Esophagus muscularis mucosa (tissue), 4 donors: Measurements from ENCODE around the gene CRYBA1. TPM values are rescaled to one million over a fixed set of nuclear protein-coding genes. Genes with fewer than 3 reads are reported as not detected.

Experiments used
- DNase-seq: peaks from one replicate; pipeline ENCODE4 v3.0.0-alpha.2; 2017; ENCODE audit errors: extremely low spot score
- H3K27ac ChIP-seq, 4 donors: fragments of 200-600 bp; sonication (generic); replicated peaks in 1 of 4; 1 replicate in 3 of 4; 2 replicates in 1 of 4; pipeline ENCODE4 v1.5.1; 2016 to 2019; ENCODE audit warnings: mild to moderate bottlenecking in 1 of 4
- H3K27me3 ChIP-seq, 4 donors: fragments of 200-600 bp; sonication (generic); one replicate each; pipeline versions ENCODE4 v1.5.1 to v1.6.0; 2016 to 2019
- H3K36me3 ChIP-seq, 4 donors: fragments of 200-600 bp; sonication (generic); one replicate each; pipeline ENCODE4 v1.5.1; 2016 to 2019
- H3K4me1 ChIP-seq, 4 donors: fragments of 200-600 bp; sonication (generic); one replicate each; pipeline ENCODE4 v1.5.1; 2016 to 2019
- H3K4me3 ChIP-seq, 4 donors: fragments of 200-600 bp; sonication (generic); 1 replicate in 2 of 4; 2 replicates in 2 of 4; pipeline ENCODE4 v1.5.1; 2016 to 2019; ENCODE audit warnings: mild to moderate bottlenecking in 4 of 4, moderate library complexity in 1 of 4
- H3K9me3 ChIP-seq, 4 donors: fragments of 200-600 bp; sonication (generic); 1 replicate in 3 of 4; 2 replicates in 1 of 4; pipeline ENCODE4 v1.5.1; 2016 to 2019
- EP300 ChIP-seq: sonication (generic); formaldehyde crosslinking; IDR thresholded peaks from one replicate; pipeline ENCODE4 v1.6.1; 2017; ENCODE audit warnings: antibody characterized with exemption
- POLR2A ChIP-seq: fragments of 450-650 bp; IDR thresholded peaks from one replicate; pipeline ENCODE4 v1.6.1; 2017; ENCODE audit warnings: antibody characterized with exemption, moderate library complexity, mild to moderate bottlenecking, low read depth
- POLR2AphosphoS5 ChIP-seq, 2 donors: sonication (generic); formaldehyde crosslinking; IDR thresholded peaks; one replicate each; pipeline ENCODE4 v1.6.1; 2017; ENCODE audit warnings: antibody characterized with exemption in 2 of 2
- WGBS: methylation state at CpG from one replicate; pipeline ENCODE4 v1.1.5; 2018; 5-methylcytosine and 5-hydroxymethylcytosine counted together
- intact Hi-C: fragments of 100-400 bp; cut with DNase I; formaldehyde crosslinking; loops from one replicate; pipeline ENCODE4 v1.15.1; 2023
- total RNA-seq, 4 donors: library from RNA; depleted of rRNA; stranded (reverse); fragments of >200 nt; gene quantifications; one replicate each; pipeline versions ENCODE4 v1.1.0 to v1.2.1, GENCODE V29; 2016
- TF ChIP-seq, protein P1 (sequence below), 3 experiments: fragments of 200-600 bp in 2 of 3; fragments of 450-650 bp in 1 of 3; sonication (generic) in 2 of 3; IDR thresholded peaks; one replicate each; pipeline ENCODE4 v1.5.1; 2017 to 2019; ENCODE audit warnings: antibody characterized with exemption in 3 of 3, mild to moderate bottlenecking in 2 of 3, moderate library complexity in 1 of 3

CRYBA1 gene
- total RNA-seq, 4 donors from 2014 or later = not detected

DNA sequence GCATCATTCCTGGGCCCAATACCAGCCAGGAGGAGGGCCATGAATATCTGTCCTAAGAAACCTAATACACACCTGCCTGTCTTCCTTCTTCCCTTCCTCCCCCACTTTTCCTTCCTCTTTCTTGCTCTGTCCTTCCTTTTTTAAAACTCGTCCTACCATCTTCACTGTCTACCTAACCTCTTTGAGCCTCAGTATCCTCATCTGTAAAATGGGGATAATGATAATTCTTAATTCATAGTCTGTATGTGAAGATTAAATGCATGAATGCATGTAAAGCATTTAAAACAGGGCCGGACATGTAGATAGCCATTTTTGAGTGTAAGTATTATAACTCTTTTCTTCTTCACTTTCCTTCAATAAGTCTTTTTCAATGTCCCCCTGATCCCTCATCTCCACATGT, 560 bp downstream of the CRYBA1 start:
- 76% methylated on average over 2 of the region's 2 CpGs for WGBS
- intact Hi-C loops = no loop called here
- no peaks in the 10 kb centered on the region for H3K9me3 ChIP-seq
- H3K27me3 ChIP-seq = no peaks in the 10 kb centered on the region
- peaks cover 0 to 3% (median 0%) of the 10 kb centered on the region in 4 donors for H3K36me3 ChIP-seq
- peaks cover 0 to under 1% (median 0%) of the 10 kb centered on the region in 4 donors for H3K4me1 ChIP-seq
- no peak for DNase-seq
- no peak overlapping the region for H3K27ac ChIP-seq
- H3K4me3 ChIP-seq = no peak overlapping the region
- TF ChIP-seq, protein P1, sequence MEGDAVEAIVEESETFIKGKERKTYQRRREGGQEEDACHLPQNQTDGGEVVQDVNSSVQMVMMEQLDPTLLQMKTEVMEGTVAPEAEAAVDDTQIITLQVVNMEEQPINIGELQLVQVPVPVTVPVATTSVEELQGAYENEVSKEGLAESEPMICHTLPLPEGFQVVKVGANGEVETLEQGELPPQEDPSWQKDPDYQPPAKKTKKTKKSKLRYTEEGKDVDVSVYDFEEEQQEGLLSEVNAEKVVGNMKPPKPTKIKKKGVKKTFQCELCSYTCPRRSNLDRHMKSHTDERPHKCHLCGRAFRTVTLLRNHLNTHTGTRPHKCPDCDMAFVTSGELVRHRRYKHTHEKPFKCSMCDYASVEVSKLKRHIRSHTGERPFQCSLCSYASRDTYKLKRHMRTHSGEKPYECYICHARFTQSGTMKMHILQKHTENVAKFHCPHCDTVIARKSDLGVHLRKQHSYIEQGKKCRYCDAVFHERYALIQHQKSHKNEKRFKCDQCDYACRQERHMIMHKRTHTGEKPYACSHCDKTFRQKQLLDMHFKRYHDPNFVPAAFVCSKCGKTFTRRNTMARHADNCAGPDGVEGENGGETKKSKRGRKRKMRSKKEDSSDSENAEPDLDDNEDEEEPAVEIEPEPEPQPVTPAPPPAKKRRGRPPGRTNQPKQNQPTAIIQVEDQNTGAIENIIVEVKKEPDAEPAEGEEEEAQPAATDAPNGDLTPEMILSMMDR (IDR thresholded peaks at IDR 0.05) = no peak
- no peak for TF ChIP-seq POLR2AphosphoS5 (IDR thresholded peaks at IDR 0.05)
- TF ChIP-seq POLR2A = no peak
- TF ChIP-seq EP300 = no peak

DNA sequence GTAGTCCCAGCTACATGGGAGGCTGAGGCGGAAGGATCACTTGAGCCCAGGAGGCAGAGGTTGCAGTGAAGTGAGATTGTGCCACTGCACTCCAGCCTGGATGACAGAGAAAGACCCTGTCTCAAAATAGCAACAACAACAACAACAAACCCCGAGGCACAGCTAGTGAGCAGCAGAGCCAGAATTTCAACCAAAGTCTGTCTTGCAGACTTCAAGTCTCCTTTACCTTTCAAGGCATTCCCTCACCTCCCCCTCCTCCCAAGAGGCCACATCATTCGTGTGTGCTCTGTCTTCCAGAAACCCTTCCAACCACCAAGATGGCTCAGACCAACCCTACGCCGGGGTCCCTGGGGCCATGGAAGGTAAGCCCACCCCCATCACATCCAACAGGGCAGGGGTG, 2.2 kb downstream of the CRYBA1 start:
- TF ChIP-seq, protein P1 (IDR thresholded peaks at IDR 0.05) = no peak
- TF ChIP-seq POLR2AphosphoS5 (IDR thresholded peaks at IDR 0.05) (no peak), POLR2A (no peak), EP300 (no peak)
- intact Hi-C loops = no loop called here
- 86% methylated on average over 4 of the region's 5 CpGs for WGBS
- Histone ChIP-seq H3K4me1 (peaks cover 0 to 10% (median 4%) of the 10 kb centered on the region in 4 donors), H3K36me3 (peaks cover 0 to 3% (median 0%) of the 10 kb centered on the region in 4 donors), H3K4me3 (no peak overlapping the region), H3K27me3 (no peaks in the 10 kb centered on the region), H3K9me3 (no peaks in the 10 kb centered on the region), H3K27ac (no peak overlapping the region)
- no peak for DNase-seq

DNA sequence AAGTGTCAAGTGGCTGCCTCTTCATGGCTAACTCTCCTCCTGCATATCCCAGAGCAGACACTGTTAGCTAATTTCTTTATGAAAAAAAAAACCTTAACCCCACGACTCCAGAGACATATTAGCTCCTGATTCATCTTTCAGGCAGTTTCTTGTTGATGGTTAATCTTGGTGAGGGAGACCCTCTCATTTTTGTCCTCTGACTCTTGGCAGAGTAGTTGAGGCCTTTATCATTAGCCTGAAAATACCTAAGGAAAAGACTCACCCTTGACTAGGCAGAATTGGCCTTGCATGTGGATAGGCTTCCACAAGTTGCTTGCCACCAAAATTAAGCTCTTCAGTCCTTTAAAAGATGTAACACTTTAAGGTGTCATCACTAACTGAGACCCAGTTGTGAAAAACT, 4.0 kb downstream of the CRYBA1 start:
- H3K27me3 ChIP-seq = no peaks in the 10 kb centered on the region
- H3K4me3 ChIP-seq = no peak overlapping the region
- no peak for TF ChIP-seq POLR2AphosphoS5 (IDR thresholded peaks at IDR 0.05)
- TF ChIP-seq POLR2A = no peak
- no peak for TF ChIP-seq EP300
- TF ChIP-seq, protein P1 (IDR thresholded peaks at IDR 0.05) = no peak
- peaks cover 0 to 5% (median 2%) of the 10 kb centered on the region in 4 donors for H3K36me3 ChIP-seq
- no peak overlapping the region for H3K27ac ChIP-seq
- H3K9me3 ChIP-seq = no peaks in the 10 kb centered on the region
- peaks cover 10 to 20% (median 16%) of the 10 kb centered on the region in 4 donors for H3K4me1 ChIP-seq
- DNase-seq = no peak
- intact Hi-C loops = no loop called here
- WGBS = 67% methylated on average over 1 of the region's 1 CpG

DNA sequence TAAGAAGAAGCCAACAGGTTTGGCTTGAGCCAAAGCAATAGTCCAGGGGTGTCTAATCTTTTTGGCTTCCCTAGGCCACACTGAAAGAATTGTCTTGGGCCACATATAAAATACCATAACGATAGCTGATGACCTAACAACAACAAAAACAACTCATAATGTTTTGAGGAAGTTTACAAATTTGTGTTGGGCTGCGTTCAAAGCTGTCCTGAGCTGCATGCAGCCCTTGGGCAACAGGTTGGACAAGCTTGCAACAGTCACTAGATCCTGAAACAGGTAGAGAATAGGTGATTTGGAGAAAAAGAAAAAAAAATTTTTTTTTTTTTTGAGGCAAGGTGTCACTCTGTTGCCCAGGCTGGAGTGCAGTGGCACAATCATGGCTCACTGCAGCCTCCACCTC, 4.5 kb downstream of the CRYBA1 start:
- Histone ChIP-seq H3K4me1 (peaks cover 15 to 25% (median 21%) of the 10 kb centered on the region in 4 donors), H3K27ac (no peak overlapping the region), H3K9me3 (no peaks in the 10 kb centered on the region), H3K27me3 (no peaks in the 10 kb centered on the region), H3K36me3 (peaks cover 0 to 5% (median 2%) of the 10 kb centered on the region in 4 donors), H3K4me3 (no peak overlapping the region)
- WGBS = 93% methylated on average over 2 of the region's 2 CpGs
- no peak for DNase-seq
- intact Hi-C loops = no loop called here
- no peak for TF ChIP-seq EP300
- TF ChIP-seq POLR2AphosphoS5 (IDR thresholded peaks at IDR 0.05) = no peak
- TF ChIP-seq, protein P1 (IDR thresholded peaks at IDR 0.05) = no peak
- no peak for TF ChIP-seq POLR2A
